GM21447 (cell line): Measurements from ENCODE around the gene EXTL2.
"Not testable (repeated sequence)": the region's sequence is repeated elsewhere in the genome, so short reads cannot be mapped to it uniquely, and the experiment has no call there.

Source experiments
- ATAC-seq: cut with Tn5 transposase; IDR thresholded peaks from one replicate; pipeline ENCODE4 v1.9.1; 2021; ENCODE audit not compliant: unreplicated experiment

Gene EXTL2

DNA sequence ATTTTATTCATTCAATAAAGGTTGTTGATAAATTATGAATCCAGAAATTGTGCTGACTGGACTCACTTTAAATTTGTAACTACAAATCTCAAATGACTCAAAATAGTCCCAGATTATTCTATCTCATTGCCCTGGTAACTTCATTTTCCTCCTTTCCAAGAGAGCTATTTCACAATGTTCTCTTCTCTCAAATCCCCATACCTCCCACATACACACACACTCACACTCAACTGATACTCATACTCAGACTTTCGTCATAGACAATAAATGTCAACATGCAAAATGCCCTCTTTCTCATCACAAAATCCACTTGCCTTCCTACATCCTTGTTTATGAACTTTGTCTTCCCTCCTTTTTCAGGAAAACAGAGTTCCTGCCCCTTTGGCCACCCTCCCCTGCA, 33.3 kb downstream of the EXTL2 start:
- no peak for ATAC-seq

DNA sequence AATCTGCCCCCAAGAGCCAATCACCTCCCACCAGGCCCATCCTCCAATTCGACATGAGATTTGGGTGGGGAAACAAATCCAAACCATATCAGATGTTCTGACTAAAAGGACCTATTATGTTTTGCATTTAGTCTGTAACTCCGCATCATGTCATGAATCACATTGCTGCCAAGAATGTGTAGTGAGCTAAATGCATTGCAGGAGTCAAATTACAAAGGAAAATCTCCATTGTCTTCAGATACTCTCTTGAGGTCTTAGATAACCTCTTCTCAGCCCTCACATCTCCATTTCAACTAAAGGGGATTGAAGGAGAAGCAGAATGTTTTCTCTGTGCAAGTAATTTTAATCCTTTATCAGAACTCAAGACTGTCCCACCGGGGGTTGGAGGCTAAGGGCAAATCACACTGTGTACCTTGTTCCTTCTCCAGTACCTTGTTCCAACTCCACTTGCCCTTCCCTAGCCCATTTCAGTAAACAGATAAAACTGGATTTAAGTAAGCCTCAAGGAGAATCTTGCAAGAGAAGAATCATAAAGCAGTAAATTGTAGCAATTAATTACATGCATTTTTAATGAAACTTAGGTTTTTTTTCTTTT, 34.1 kb downstream of the EXTL2 start:
- no peak for ATAC-seq

DNA sequence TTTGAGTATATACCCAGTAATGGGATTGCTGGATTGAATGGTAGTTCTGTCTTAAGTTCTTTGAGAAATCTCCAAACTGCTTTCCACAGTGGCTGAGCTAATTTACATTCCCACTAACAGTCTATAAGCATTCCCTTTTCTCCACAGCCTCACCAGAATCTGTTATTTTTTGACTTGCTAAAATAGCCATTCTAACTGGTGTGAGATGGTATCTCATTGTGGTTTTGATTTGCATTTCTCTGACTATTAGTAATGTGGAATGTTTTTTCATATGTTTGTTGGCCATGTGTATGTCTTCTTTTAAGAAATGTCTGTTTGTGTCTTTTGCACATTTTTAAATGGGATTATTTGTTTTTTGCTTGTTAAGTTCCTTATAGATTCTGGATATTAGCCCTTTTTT, 39.5 kb downstream of the EXTL2 start:
- not testable (repeated sequence) for ATAC-seq

DNA sequence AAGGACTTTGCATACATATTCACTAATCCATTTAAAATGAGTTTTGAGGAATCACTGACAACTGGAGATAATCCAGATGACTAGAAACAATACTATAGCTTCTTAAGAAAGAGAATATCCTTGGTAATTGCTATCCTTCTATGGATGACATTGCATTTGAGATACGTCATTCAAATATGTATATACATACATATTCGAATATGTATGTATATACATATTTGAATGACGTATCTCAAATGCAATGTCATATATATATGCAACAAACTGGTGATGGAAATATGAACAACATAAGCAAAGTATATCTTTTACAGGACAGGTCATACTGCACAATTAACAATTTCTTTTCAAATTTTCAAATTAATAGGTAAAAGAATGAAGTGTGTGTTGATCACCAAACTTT, 41.7 kb downstream of the EXTL2 start:
- ATAC-seq, result no peak

DNA sequence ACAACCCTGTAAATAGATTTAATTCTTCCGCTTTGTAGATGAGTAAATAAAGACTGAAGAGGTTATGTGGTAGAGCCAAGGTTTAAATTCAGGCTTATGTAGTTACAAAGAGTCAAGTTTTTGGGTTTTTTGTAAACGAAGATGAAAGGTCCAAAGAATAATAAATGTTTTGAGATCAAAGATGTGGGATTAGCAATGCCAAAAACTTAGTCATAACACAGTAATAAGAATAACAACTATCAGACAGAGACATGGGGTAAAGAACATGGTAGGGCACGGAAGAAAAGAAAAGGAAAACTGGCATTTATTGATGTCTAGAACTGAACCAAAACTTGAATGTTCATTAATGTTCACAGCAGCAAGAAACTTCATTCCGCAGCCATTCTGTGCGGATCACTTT, 42.9 kb downstream of the EXTL2 start:
- no peak for ATAC-seq

DNA sequence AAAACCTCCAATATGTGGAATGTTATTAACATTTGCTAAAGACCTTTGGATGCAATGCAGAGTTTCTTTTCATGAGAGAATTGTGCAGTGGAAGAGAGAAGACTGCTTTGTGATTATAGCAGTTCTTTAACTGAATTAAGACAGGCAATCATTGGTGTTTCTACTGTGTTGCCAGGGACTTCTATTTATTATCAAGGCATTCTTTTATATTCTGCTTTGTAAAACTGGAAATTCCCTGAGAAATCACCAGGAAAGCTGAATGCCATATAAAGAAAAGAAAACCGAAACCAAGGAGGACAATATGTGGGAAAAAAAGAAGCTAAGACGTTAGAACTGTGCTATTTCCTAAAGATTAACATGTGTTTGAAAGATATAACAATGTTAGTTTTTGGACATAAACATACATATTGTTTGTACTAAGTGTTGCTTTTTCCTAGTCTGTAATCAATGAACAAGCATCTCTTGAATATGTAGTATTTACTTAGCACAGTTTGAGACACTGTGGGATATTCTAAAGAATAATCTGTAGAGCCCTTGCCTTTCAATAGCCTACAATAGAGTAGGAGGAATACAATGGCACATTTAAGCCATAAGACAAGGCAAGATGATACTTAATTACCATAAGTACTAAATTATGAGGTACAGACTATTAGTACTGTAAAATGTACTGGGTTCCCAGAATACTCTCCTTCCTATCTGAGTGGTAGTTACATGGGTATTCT, 47.1 kb downstream of the EXTL2 start:
- ATAC-seq, result no peak

DNA sequence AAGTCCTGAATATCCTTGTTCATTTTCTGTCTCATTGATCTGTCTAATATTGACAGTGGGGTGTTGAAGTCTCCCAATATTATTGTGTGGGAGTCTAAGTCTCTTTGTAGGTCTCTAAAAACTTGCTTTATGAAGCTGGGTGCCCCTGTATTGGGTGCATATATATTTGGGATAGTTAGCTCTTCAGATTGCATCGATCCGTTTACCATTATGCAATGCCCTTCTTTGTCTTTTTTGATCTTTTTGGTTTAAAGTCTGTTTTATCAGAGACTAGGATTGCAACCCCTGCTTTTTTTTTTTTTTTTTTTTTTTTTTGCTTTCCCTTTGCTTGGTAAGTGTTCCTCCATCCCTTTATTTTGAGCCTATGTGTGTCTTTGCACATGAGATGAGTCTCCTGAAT, 51.5 kb downstream of the EXTL2 start:
- ATAC-seq, result not testable (repeated sequence)

DNA sequence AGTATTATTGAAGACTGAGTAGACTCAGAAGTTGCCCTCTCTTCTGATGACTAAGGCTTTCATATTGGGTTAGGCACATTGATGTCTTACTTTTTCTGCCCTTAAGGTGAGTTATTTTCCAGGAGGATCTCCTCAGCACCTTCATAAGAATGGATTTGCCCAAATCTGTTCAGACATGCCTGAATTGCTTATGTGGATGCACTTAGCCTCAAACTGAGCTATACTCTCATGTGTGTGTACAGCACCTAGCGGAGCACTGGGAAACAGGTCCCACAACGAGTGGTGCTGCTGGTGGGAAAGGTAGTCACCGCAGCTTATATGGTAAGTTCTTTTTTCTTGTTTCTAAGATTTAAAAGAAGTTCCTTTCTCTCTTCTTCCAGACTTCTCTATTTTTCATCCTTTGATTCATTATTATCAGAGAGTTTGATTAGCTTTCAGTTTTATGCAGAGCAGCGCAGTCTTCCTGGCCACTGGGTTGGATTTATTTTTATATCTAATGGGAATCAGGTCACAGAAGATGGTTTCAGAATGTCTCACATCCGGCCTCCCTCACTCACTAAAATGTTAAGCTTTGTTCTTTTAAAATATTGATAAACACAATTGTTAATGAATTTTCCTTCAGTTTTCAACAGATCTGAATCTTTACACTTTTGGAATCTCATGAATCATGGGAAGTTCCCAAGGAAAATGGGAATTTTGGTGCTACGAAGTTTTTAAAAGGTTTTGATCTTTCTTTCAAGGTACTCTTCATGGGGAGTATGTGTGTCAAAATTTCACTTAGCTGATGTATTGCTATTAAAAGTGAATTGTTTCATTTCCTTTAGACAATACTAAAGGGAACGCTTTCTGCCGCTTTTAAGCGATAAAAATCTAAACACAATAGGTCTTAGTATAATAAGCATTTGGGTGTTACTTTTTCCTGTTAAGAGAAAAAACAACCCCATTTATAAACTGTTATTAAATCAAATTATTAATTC, 58.5 kb downstream of the EXTL2 start:
- ATAC-seq, result no peak

DNA sequence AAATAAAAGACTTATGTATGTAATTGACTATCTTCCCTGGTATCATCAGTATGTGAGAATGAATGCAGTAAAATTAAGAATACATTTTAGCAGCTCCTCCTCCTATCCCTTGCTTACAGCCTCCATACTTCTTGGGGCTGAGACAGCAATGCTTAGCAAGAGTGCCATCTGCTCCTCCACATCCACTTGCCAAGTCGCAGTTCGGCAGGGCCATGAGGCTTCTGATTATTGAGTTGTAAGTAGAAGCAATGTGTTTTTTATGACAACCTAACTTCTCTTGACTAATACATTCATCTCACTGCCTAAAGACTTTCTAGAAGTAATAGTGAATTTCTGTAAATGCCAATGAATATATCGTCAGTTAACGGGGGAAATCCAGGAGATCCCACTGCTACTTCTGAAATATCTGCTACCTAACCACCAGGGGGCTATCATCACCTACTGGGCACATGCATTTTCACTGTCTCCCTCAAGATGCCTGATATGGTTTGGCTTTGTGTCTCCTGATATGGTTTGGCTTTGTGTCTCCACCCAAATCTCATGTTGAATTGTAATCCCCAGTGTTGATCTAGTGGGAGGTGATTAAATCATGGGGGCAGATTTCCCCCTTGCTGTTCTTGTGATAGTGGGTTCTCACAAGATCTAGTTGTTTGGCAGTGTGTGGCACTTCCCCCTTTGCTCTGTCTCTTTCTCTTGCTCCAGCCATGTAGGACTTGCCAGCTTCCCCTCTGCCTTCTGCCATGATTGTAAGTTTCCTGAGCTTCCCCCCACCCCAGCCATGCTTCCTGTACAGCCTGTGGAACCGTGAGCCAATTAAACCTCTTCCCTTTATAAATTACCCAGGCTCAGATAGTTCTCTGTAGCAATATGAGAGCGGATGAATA, 59.6 kb downstream of the EXTL2 start:
- ATAC-seq, result no peak

DNA sequence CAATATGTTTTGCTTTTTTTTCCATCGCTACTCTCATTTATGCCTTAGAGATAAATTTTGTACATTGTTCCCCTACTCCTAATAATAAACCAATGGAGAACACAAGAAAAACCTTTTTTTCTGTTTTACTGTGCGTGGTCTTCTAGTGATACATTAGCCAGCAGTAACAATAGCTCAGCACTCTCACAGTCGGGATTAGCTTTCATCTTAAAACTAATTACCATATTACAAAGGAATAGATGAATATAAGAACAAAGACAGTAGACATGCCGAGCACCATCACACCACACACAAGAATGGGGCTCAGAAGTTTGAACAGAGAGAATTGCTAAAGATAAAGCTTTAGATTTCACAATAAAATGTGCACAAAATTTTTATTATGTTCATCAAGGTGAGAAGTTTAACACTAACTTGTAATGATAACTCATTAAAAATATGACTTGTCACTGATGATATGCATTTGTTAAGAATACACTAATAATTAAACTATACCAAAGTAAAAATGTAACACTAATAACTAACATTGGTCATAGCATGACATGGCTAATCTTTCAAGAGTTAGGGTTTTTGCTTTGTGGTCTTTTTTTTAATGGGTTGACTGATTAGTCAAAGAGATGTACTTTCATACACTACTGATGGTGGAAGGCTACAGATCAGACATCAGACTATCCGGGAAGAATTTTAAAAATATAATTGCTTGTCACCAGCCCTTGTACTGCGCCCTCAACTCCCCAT, 61.8 kb downstream of the EXTL2 start:
- no peak for ATAC-seq

DNA sequence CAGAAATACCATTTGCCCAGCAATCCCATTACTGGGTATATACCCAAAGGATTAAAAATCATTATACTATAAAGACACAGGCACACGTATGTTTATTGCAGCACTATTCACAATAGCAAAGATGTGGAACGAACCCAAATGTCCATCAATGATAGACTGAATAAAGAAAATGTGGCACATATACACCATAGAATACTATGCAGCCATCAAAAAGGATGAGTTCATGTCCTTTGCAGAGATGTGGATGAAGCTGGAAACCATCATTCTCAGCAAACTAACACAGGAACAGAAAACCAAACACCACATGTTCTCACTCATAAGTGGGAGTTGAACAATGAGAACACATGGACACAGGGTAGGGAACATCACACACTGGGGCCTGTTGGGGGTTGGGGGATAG, 69.0 kb downstream of the EXTL2 start:
- not testable (repeated sequence) for ATAC-seq
